A172 (cell line): Measurements from ENCODE around the gene ADGRG2. TPM values are rescaled to one million over a fixed set of nuclear protein-coding genes. Genes with fewer than 3 reads are reported as not detected.
A peak's percentile ranks its signal among the peaks of the same experiment; 100 is the strongest.

Experiments
- DNase-seq: peaks from one replicate; pipeline ENCODE4 v3.0.0-alpha.2; 2015; ENCODE audit warnings: low spot score
- total RNA-seq: library from RNA; depleted of rRNA; stranded (reverse); fragments of >200 nt; shearing (Covaris generic); gene quantifications from 2 replicates; pipeline ENCODE4 v1.2.3, GENCODE V29; 2014; rRNA removed

Gene ADGRG2, protein sequence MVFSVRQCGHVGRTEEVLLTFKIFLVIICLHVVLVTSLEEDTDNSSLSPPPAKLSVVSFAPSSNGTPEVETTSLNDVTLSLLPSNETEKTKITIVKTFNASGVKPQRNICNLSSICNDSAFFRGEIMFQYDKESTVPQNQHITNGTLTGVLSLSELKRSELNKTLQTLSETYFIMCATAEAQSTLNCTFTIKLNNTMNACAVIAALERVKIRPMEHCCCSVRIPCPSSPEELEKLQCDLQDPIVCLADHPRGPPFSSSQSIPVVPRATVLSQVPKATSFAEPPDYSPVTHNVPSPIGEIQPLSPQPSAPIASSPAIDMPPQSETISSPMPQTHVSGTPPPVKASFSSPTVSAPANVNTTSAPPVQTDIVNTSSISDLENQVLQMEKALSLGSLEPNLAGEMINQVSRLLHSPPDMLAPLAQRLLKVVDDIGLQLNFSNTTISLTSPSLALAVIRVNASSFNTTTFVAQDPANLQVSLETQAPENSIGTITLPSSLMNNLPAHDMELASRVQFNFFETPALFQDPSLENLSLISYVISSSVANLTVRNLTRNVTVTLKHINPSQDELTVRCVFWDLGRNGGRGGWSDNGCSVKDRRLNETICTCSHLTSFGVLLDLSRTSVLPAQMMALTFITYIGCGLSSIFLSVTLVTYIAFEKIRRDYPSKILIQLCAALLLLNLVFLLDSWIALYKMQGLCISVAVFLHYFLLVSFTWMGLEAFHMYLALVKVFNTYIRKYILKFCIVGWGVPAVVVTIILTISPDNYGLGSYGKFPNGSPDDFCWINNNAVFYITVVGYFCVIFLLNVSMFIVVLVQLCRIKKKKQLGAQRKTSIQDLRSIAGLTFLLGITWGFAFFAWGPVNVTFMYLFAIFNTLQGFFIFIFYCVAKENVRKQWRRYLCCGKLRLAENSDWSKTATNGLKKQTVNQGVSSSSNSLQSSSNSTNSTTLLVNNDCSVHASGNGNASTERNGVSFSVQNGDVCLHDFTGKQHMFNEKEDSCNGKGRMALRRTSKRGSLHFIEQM
- 5.8 and 6.5 TPM in 2 replicates for total RNA-seq

DNA sequence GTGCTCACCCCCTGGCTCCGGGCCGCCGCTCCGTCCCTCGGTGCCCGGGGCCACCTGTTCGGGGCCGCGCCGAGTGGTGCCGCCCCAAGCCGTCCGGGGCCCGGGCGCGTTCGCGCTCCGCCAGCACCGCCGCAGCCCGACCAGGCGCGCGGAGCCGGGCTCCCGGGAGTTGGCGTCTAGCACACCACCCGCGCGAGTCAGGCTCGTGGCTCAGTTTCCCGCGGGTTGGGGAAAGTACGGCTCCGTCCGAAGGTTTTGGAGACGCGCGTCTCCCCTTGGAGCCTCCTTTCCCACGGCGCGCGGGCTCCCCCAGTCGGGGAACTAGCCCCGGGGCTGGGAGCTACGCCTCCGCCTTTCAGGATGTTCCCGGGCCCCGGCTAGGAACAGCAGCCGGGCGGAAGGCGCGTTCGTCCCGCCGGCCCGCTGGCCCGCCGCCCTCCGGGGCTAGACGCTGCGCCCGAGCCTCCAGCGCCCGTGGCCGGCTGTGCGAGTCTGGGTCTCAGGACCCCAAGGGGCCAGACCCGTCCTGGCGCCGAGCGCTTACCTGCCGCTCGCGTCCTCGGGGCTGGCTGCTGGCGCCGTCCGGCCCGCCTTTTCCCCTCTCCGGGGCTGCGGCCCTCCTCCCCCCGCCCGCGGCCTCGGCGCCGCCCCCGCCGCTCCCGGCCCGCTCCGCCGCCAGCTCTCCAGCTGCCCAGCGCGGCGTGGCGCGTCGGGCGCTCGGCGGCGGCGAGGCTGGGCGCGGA is at the start of gene ADGRG2:
Gene ADGRG2 (minus strand): TSS at position 571 of the 743 bp plus-strand sequence. CDS start 53,634 bp downstream, outside the sequence.
- DNase-seq: peak; percentile 12

DNA sequence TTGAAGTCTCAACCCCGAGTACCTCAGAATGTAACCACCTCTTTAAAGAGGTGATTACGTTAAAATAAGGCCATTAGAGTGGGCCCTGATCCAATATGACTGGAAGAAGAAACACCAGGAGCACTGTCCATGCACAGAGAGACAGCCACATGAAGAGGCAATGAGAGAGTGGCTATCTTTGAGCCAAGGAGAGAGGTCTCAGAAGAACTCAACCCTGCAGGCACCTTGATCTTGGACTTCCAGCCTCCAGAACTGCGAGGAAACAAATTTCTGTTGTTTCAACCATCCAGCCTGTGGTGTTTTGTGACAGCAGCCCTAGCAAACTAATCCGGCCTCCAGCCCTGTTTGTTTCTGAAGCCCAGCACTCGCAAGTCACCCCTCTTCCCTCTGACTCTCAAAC is 46.3 kb upstream of the ADGRG2 start:
- no peak for DNase-seq

DNA sequence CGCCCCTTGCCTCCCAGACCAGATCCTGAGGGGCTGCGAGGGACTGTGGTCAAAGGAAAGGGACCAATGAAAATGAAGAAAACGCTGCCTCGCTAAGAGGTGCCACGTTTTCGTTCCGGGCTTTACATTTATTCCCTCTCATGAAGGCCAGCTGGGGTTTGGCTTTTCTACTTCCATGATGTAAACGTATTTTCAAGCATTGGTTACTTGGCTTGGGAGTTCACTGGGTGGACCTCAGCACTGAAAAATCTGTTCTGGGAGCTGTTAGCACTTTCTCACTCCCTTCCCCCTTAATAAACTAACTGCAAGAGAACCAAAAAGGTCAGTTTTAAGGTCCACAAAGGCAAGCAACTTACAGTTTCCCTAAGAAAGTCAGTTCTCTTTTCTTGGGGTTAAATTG is 40.6 kb upstream of the ADGRG2 start:
- no peak for DNase-seq

DNA sequence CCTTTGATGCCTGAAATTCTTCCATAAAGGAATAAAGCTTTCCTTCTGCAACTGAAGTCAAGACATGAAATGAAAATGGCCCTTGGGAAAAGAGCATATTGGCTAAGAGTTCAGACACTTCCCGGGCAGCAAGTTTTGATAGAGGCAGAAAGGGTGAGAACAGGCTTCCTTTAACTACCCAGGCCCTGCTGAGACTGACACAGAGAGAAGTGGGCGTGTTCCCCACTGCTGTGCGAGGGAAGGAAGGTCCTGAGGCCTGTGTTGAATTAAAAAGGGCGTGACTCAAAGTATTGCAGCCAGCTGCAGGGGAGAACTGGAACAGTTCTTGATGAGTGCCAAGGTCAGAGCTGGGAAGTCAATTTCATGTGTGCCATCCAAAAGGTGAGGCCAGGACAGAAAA is 33.9 kb upstream of the ADGRG2 start:
- DNase-seq: no peak

DNA sequence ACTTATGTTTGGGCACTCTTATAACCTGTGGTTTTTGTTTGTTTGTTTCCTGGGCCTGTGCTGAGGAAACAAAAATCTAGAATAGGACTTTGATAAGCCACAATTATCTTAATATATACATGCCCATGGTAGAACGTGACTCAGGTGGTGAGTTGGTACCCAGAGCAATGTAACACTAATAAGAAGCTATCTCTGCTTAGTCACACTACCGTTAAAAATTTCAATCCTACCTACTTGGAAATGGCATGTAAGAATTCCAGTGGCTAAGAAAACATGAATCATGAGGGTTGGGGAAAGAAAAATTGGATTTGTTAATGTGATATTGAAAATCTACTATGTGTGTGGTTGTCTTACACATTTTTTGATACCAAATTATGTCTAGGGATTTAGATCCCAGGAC is 30.5 kb upstream of the ADGRG2 start:
- peak; percentile 68 for DNase-seq

DNA sequence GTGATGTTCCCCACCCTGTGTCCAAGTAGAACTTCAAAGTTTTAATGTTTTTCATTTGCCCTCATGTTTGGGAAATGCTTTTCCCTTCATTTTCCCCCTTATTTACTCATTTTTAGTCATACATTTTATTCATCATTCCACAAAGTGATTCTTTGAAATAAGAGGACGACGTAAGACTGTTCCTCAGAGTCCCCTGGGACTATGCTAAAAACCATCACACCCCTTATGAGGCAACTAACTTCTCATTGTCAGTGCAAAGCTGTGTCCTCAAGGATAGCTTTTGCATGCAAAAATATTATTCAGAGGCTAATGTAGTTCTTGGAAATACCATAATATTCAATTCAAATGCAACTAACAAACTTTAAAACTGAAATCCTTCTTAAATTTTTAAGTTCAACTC is 14.8 kb upstream of the ADGRG2 start:
- no peak for DNase-seq

DNA sequence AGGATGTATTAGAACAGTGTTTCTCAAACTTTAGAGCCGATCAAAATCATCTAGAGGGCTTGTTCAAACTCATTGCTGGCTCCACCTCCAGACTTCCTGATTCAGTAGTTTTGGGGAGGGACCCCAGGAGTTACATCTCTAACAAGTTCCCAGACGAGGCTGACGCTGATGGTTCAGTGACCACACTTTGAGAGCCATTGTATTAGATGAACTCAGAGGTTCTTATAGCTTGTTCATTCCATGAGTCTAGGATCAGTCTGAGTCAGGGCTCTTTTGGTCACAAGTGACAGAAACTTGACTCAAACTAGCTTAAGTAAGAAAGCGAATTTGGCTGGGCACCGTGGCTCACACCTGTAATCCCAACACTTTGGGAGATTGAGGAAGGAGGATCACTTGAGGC is 11.5 kb upstream of the ADGRG2 start:
- no peak for DNase-seq

DNA sequence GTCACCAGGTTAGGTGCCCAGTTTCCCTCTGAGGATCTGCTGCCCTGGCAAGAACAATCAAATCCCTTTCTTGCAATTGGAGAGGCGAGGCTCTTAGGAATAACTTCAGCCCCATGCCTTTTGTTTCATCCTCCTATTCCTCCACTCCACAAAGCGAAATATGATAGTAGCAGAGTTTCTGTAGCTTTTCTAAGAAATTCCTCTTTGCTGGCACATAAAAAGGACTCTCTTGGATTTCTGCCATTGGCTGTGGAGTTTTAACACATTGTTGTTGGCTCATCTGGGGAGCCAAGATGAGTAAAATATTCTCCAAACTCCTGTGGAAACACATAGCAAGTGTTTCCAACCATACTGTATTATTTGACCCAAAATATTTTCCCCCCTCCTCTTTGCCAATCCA is 11.0 kb upstream of the ADGRG2 start:
- no peak for DNase-seq

DNA sequence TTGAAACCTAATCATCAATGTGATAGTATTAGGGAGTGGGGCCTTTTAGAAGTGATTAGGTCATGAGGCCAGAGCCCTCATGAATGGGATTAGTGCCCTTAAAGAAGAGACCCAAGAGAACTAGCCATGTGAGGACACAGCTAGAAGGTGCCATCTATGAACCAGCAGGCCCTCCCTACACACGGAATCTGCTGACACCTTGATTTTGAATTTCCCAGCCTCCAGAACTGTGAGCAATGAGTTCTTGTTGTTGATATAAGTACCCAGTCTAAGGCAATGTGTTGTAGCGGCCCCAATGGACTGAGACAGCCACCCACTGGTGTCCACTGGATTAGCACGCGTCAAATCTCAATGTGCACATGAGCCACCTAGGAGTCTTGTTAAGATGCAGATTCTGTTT is 8.4 kb upstream of the ADGRG2 start:
- DNase-seq: no peak

DNA sequence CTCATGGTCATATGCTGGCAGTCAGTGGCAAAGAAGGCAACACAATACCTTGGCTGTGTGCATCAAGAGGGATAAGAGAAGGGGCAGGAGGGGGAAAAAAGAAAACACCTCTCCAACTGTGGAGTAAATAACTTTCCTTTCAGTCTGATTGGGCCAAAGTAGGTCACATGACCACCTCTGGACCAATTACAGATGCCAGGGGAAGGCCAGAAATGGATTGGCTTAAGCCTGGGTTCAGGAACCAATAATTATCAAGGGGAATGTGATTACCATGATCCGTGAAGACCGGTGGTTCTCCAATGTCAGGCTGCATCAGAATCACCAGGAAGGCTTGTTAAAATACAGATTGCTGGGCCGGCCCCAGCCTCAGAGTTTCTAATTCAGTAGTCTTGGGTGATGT is 7.4 kb upstream of the ADGRG2 start:
- no peak for DNase-seq

DNA sequence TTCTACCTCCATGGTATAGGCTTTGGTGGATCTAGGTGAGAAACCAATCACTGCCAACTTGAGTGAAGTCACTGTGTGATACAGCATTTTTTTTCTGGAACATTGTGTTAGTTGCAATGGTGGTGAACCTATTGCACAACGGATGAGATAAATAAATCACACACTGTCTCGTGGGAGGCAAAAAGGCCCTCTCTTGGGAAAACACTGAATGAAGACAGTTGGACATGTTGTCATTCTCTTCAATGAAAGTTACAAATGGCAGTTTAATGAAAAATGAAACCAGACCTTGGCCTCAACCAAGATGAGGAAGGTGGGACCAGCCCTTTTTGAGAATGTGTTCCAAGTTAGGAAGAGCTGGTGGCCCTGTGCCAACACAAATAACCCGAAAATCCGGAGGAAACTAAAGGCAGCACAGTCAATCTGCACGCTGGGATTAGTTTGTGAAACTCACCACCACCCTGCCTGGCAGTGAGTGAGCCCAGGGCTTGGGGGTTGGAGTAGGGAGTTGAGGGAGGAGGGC is 5.4 kb upstream of the ADGRG2 start:
- DNase-seq: peak; percentile 37

DNA sequence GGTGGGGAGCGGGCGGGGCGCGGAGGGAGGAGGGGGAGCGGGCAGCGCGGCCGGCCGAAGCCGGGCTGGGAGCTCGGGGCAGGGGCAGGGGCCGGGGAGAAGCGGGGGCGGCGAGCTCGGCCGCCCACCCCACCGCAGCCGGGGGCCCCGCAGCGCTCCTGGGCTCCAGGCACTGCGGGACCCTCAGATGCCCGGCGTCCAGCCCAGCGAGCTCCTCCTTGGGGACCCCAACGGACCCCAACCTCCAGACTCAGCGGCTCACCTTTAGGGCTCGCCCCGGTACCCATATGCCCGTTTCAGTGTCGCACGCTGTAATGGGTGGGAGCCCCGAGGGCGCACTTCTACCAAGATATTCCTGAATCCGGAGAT is 357 bp upstream of the ADGRG2 start:
- no peak for DNase-seq

DNA sequence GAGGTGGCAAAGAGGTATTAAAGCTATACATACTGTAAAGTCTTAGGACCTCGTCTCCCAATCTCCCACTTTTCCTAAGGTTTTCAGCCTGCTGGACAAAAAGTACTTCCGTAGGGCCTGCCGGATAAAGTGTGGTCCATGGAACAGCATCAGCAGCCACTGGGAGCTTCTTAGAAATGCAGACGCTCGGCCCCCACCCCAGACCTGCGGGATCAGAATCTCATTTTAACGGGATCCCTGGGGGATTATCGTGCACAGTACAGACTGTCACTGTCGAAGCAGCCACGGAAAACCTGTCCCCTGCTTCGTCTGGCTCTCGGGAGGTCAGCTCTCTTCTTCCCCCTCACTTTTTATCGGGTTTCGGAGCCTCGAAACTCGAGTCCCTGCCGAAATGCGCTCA is 802 bp downstream of the ADGRG2 start:
- DNase-seq: no peak

DNA sequence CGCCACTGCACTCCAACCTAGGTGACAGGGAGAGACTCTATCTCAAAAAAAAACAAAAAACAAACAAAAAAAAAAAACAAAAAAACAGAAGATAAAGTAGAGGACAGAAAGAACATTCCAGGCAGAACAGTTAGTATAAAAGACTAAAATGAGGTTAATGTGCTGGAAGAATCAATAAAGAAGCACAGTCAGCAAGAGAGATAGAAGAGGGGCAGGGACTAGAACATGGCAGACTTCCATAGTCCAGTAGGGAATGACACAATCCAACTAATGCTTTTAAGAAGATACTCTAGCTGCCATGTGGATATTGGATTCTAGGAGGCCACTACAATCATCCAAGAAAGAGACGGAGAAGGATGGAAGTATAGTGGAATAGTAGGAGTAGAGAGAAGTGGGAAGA is 11.6 kb downstream of the ADGRG2 start:
- DNase-seq: no peak

DNA sequence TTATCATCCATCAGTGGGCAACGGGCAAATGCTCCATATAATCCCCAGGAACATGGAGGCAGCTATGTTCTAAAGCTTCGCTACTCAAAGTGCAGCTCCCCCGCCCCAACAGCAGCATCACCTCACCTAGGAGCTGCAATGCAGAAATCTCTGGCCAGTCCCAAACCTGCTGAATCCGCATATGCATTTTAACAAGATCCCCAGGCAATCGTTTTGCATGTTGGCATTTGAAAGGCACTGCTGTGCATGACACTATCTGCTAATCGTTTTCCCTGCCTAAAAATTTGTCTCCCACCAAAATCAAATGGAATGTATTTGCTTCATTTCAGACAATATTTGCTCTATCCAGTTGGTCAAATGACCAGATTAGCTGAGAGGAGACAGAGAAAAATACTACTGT is 15.2 kb downstream of the ADGRG2 start:
- DNase-seq: no peak

DNA sequence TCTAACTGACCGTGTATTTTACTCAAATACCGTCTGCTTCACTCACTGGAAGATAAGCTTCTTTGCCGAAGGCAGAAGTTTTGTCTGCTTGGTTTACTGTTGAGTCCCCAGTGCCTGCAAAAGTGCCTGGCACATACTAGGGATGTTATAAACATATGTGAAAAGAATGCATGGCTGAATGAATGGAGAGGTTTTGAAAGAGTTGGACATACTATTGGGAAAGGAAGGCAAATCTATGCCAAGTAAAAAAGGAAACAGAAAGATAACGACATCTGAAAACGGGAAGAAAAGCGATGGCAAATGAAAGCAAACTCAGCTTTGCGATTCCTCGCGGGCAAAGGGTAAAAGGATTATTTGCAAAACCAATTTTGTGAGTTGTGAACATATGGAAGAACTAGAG is 21.7 kb downstream of the ADGRG2 start:
- DNase-seq: no peak

DNA sequence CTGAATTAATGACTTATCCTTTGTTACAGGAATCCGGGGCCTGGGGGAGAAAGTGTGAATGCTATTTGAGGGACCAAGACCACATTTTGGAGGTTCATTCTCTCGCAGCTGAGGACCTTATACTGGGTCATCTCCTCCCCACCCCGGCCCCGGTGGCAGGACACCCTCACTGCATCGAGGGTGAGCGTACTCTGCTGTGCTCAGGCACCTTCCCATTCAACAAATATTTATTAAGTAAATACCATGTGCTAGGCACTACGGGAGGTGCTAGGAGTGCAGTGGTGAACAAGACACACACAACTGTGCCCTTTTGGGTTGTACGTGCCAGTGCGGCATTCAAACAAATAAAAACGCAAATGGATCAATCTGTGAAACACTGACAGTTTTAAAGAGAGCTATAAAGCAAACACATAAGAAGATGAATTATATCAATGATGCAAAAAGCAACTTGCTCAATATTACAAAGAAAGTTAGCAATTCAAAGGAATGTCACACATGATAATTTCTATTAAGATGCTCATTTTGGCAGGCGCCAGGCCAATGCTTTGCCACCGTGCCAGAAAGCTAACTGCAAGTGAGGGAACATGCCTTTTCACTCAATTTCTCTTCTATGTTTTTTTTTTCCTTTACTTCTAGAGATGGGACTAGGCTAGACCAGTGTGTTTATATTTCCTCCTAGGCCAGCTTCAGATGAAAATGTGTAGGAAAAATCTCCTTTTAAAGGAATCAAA is 24.6 kb downstream of the ADGRG2 start:
- no peak for DNase-seq

DNA sequence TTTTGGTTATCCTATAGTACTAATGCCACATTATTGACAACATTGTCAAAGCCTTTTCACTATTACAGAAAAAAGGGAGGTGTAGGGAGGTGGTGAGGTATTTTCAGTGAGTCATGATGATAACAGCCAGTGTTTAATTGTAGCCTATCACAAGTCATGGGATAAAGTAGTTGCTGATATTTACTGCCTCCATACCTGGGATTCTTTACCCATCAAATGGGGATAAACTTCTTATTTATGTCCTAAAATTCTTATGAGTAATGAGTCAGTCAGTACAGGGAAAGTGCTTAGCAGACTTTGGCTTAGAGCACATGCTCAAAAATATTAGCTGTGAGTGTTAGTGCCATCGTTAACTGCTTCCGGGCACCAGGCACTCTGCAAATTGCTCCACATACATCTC is 25.7 kb downstream of the ADGRG2 start:
- DNase-seq: peak; percentile 85

DNA sequence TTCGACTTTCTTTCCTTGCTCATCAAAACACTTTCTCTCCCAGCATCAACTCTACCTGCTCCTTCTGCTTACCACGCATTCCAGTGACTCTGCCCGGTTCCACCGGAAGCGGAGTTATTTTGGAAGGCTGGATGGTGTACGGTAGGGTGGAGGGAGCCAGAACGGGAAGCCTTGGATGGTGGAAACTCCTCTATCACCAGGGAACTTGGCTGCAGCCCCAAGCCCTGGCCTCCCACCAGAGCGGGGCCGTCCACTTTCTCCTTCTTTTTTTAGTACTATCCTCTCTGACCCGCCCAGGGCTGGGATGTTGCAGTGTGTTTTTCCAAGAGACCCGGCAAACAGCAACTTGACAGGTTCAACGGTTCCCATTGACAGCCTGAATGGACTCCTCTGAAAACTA is 27.6 kb downstream of the ADGRG2 start:
- no peak for DNase-seq

DNA sequence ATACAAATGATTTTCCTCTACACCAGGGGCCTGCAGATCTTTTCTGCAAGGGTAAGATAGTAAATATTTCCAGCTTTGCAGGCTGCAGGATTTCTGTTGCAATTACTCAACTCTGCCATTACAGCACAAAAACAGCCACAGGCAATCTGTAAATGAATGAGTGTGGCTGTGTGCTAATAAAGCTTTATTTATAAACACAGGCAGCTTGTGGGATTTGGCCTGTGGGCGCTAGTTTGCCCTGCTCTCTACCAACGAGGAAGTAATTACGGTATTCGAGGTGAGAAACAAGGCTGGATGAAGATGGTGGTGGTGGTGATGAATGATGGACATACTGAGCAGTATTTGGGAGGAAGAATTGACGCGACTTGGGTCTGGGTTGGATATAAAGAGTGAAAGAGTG is 30.7 kb downstream of the ADGRG2 start:
- no peak for DNase-seq

DNA sequence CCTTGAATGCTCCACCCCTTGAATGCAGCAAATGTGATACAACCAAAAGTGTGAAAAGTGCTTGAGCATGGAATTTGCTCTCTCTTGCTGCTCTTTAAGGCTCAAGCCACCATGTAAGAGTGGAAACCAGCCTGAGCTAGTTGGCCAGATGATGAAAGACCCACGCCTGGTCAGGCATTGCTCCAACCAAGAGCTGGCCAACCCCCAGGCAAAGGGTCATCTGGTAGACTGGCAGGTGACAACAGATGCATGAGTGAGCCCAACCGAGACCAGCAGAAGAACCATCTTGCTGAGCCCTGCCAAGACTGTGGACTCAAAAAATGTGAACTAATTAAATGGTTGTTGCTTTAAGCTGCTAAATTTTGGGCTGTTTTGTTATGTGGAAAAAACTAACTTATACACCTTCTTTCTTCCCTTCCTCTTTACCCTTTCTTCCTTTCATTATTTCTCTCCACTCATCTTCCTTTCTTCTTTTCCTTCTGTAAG is 32.7 kb downstream of the ADGRG2 start:
- no peak for DNase-seq
